NCI-H2171 (cell line): ENCODE data around the gene PNPLA1.
A peak's percentile ranks its signal among the peaks of the same experiment; 100 is the strongest.

Source experiments
- DNase-seq: peaks from one replicate; lab custom pipeline; 2025; lab: John Stamatoyannopoulos, UW

The PNPLA1 gene

GRCh38 chr6:36246506-36247268 is 23.2 kb upstream of the PNPLA1 start:
- no peak for DNase-seq

- no peak for DNase-seq
These were observed 22.2 kb upstream of the PNPLA1 start for GRCh38 chr6:36247693-36248092.

GRCh38 chr6:36248980-36249379 is 20.9 kb upstream of the PNPLA1 start:
- no peak for DNase-seq

GRCh38 chr6:36249536-36249935 is 20.3 kb upstream of the PNPLA1 start:
- no peak for DNase-seq

- no peak for DNase-seq
These were observed 17.9 kb upstream of the PNPLA1 start for GRCh38 chr6:36252005-36252404.

- no peak for DNase-seq
These were observed 6.4 kb upstream of the PNPLA1 start for GRCh38 chr6:36263390-36264000.

- DNase-seq, result no peak
These were observed 4.1 kb upstream of the PNPLA1 start for GRCh38 chr6:36265744-36266143.

- no peak for DNase-seq
These were observed 2.8 kb upstream of the PNPLA1 start for GRCh38 chr6:36266913-36267644.

- DNase-seq, result no peak
These were observed 2.0 kb upstream of the PNPLA1 start for GRCh38 chr6:36267731-36268477.

- DNase-seq, result no peak
These were observed 1.2 kb upstream of the PNPLA1 start for GRCh38 chr6:36268478-36269275.

GRCh38 chr6:36272234-36272633 is 2.4 kb downstream of the PNPLA1 start:
- DNase-seq, result peak; percentile 15

- DNase-seq, result no peak
These were observed 3.2 kb downstream of the PNPLA1 start for GRCh38 chr6:36273067-36273466.

- no peak for DNase-seq
These were observed 4.1 kb downstream of the PNPLA1 start for GRCh38 chr6:36273802-36274514.

- no peak for DNase-seq
These were observed 7.0 kb downstream of the PNPLA1 start for GRCh38 chr6:36276581-36277536.

GRCh38 chr6:36277946-36278470 is 8.1 kb downstream of the PNPLA1 start:
- no peak for DNase-seq

- DNase-seq, result no peak
These were observed 10.6 kb downstream of the PNPLA1 start for GRCh38 chr6:36280467-36280866.

- DNase-seq, result no peak
These were observed 11.1 kb downstream of the PNPLA1 start for GRCh38 chr6:36280983-36281382.

- DNase-seq, result no peak
These were observed 13.7 kb downstream of the PNPLA1 start for GRCh38 chr6:36283608-36284007.

- DNase-seq, result no peak
These were observed 14.5 kb downstream of the PNPLA1 start for GRCh38 chr6:36284359-36284758.
